ENCODE results near the gene PRTG.
"Not testable (repeated sequence)": the region's sequence is repeated elsewhere in the genome, so short reads cannot be mapped to it uniquely, and the experiment has no call there.

The PRTG gene

GRCh38 chr15:55696221-55696620 is 46.7 kb downstream of the PRTG start:
- no peak for DNase-seq (ENCODE audit: low read depth)

DNA sequence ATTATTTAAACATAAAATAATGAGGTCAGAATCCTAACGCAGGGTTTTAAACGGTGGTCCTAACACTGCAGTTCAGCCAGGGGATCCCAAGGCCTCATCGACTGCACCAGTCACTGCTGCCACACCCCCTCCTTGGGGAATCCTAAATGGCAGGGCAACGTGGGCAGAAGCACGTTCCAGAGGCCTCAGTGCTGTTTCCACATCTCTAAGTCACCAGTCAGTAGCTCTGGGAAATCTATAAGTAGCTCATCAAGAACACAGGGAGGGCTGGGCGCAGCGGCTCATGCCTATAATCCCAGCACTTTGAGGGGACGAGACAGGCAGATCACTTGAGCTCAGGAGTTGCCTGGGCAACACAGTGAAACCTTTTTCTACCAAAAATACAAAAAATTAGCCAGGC is 47.5 kb downstream of the PRTG start:
- no peak for DNase-seq (ENCODE audit: low read depth)

DNA sequence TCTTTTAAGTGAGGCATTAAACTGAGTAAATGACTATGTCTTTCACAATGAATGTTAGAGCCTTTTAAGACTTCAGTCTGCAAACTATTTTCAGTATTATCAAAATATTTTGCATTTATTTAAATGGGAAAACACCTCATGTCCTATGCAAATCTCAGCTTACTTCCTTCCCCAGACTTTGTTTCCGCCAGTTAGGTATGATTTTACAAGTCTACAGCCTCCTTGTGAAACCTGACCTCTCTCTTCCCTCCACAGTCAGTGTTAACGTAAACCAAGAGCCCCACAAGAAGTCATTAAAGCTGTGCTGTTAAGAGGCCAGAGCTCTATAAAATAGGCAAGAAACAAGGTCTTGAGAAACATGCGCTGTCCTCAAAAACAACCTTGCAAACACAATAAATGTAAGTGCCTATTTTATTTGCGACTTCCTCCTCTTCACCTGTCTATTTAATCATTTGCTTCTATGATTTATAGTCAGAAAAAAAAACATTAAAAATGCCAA is 48.3 kb downstream of the PRTG start:
- no peak for DNase-seq (ENCODE audit: low read depth)

GRCh38 chr15:55693116-55693515 is 49.8 kb downstream of the PRTG start:
- DNase-seq (ENCODE audit: low read depth), result not testable (repeated sequence)

- DNase-seq (ENCODE audit: low read depth), result no peak
Observed at GRCh38 chr15:55687792-55688191, 55.2 kb downstream of the PRTG start.

DNA sequence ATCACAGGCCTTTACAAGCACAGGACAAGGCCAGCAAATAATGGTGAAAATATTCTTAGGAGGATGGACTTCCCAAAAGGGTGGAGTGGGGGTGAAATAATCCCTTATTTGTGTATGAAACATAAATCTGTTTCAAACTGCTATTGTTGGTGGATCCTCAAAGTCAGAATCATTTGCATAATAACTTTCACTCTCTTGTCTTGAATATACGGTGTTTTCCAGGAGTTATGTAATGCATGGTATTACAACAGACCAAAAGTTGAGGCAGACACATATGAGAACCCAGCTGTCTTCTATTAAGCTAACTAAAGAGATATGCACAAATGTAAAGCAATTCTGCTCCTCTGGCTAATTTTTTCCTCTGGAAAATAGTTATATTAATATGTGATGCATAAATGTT is 57.7 kb downstream of the PRTG start:
- no peak for DNase-seq (ENCODE audit: low read depth)

- no peak for DNase-seq (ENCODE audit: low read depth)
Observed at GRCh38 chr15:55683376-55683775, 59.6 kb downstream of the PRTG start.

DNA sequence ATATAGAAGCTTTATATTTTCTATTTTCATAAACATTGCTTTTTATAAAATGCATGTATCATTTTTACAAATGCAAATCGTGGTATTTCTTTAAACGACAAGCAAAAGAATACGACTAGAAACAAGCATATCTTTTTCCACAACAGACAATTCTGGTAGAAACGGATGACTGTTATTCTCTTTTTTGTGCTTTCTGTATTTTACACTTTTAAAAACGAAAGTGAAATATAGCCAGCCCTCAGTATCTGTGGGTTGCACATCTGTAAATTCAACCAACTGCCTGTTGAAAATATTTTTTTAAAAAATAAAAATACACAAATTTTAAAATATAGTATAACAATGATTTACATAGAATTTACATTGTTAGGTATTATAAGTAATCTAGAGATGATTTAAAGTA is 61.3 kb downstream of the PRTG start:
- no peak for DNase-seq (ENCODE audit: low read depth)

- no peak for DNase-seq (ENCODE audit: low read depth)
Observed at GRCh38 chr15:55676507-55676906, 66.4 kb downstream of the PRTG start.

DNA sequence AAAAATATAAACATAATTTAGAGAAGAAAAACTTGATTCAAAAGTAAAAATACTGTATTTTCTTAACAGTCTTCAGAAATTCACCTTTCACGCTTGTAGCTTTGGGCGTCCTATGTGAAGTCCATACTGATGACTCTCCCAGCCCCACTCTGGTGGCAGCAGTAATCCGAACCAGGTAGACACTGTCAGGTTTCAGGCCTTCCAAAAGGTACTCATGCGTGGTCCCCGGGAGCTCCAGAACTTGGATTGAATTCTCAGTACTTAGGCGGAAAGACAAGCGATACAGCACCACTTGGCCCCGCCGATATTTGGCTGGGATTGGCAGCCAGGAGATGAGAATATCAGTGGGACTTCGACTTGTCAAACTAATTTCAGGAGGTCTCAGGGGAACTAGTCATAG is 69.7 kb downstream of the PRTG start:
- no peak for DNase-seq (ENCODE audit: low read depth)

DNA sequence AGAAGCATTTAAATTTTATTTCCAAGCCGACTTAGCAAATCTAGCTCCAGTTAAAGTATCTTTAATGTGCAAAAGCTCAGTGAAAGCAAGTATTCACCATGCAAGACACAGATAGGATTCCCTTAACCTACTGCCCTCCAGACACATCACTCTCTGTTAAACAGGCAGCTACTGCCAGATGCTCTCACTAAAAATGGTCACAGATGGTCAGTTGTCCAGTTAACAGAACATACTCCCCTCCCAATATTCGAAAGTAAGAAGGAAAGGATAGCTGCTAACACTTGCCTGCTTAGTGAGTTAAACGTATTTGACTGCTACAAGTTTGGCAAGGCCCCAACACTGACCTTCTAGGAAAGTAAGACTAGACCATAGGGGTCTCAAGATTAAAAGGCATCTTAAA is 73.7 kb downstream of the PRTG start:
- DNase-seq (ENCODE audit: low read depth), result no peak

GRCh38 chr15:55665605-55666227 is 77.2 kb downstream of the PRTG start:
- no peak for DNase-seq (ENCODE audit: low read depth)

GRCh38 chr15:55661428-55661827 is 81.5 kb downstream of the PRTG start:
- no peak for DNase-seq (ENCODE audit: low read depth)

DNA sequence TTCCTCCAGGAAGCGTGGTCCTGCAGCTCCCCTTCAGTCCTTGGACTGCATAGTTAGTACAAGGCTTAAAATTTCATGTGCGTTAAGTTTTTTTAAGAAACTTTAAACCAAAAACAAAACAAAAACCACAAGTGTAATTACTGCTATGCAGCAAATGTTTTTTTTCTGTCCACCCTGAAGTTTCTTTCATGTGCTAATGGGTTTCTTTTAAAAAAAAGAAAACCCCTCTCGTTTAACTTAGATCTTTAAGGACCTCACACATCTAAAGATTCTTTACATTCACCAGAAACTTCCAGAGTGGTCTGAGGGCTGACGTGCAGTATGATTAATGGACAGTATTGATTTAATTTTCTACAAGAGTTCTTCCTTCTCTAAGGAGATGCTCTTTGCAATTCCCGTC is 82.8 kb downstream of the PRTG start:
- DNase-seq (ENCODE audit: low read depth), result no peak

DNA sequence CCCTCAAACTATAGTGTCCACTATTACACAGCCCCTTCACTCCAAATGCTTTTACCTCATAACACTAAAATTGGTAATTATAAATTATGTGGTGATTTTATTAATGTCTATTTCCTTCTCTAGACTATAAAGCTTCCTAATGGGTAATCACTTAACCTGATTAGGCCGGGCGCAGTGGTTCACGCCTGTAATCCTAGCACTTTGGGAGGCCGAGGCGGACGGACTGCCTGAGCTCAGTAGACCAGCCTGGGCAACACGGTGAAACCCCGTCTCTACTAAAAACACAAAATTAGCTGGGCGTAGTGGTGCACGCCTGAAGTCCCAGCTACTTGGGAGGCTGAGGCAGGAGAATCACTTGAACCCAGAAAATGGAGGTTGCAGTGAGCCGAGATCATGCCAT is 83.5 kb downstream of the PRTG start:
- no peak for DNase-seq (ENCODE audit: low read depth)

DNA sequence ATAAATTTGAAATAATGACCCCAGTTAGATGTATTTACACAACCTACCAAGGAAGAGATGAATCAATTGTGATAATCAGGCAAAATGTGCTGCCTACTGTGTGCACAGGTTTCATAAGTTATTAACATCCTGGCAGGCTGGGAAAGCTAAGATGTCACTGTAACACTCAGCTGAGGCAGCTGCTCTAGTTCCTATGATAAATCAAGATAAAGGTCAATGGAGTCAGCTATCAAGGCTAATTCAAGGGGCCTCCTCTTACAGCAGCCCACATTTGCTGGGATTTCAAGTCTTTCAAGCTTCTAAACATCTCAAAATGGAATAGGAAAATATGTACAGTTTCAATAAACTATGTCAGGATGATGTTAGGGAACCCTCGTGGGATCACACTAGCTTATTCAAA is 84.1 kb downstream of the PRTG start:
- no peak for DNase-seq (ENCODE audit: low read depth)

DNA sequence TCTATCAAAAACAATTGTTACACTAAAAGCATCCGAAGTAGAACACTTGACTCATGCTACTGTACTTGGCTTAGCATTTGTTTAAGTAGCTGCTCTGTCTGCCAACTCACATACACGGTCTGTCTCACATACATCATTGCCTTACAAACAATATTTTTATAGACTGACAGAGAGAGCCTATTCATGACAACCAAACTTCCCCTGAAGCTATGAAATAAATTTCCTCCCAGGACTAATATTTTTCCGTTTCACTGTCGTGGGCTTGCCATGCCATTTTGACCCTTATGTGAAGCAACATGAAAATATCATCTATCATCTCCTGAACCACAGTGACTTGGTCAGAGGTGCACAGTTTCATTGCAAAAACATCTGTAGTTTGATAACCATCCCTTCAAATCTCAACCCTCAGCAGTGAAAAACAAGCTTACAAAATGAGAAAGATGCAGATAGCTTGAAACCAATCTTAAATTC is 88.4 kb downstream of the PRTG start:
- no peak for DNase-seq (ENCODE audit: low read depth)

DNA sequence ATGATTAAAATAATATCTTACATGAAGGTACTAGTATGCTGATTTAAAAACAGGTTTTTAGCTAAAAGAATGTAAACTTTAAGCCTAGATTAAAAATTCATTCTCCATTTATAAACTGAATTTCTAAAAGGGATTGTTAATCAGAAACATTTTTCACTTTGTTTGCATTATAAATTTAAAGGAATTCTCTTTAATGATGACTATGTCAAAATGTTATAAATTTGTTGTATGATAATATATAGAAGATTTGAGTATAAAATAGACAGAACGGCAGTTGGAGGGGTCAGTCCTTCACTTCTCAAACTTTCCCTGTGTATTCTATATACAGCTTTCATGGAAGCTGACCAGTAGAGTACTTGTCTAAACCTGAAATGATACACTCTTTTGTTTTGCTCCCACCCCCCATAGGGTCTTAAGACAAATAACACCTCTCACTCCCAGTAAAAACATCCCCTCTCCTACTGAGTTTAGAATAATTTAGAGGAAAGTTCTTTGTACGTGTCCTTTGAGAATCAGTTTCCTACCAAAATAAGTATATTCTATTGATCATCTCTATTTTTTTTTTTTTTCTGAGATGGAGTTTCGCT is 90.0 kb downstream of the PRTG start:
- no peak for DNase-seq (ENCODE audit: low read depth)

GRCh38 chr15:55652359-55652758 is 90.6 kb downstream of the PRTG start:
- DNase-seq (ENCODE audit: low read depth), result no peak

DNA sequence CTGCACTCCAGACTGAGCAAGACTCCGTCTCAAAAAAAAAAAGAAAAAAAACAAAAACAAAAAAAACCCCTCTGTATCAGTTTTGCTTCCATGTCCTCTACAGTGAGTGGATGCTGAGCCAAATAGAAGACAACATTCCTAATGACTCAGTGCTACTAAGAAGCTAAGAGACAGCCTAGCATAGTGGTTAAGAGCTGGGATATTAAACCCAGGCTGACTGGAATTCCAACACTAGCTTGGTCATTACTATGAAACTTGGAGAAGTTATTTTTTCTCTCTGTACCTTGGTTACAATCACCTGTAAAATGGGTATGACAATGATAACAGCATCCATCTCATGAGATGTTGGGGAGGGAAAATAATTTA is 93.9 kb downstream of the PRTG start:
- no peak for DNase-seq (ENCODE audit: low read depth)

GRCh38 chr15:55638764-55639163 is 104.2 kb downstream of the PRTG start:
- no peak for DNase-seq (ENCODE audit: low read depth)

GRCh38 chr15:55637086-55637485 is 105.9 kb downstream of the PRTG start:
- no peak for DNase-seq (ENCODE audit: low read depth)

DNA sequence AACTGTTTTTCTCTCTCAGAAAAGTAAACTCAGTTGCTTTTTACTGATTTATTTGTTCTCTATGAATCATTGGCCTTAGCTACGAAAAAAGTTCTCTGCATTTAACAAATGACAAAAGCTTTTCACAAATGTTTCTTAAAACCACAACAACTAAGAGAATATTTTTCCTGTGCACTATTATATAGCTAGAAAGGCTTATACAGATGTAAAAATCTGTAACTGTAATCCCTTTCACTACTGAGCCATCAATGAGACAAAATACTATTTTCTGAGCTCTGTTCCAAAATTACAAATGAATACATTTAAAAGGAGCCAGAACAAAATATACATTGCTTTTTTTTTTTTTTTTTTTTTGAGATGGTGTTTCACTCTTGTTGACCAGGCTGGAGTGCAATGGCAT is 109.2 kb downstream of the PRTG start:
- DNase-seq (ENCODE audit: low read depth), result no peak

- DNase-seq (ENCODE audit: low read depth), result no peak
Observed at GRCh38 chr15:55632434-55632833, 110.5 kb downstream of the PRTG start.
